Mucosa of rectum (tissue), 2 donors: Measurements from ENCODE around the gene CXCL11.
A peak's percentile ranks its signal among the peaks of the same experiment; 100 is the strongest.

Source experiments
- H3K27ac ChIP-seq, 2 donors: one replicate each; pipeline ENCODE4 v1.7.0; 2013; ENCODE audit warnings: inconsistent platforms in 2 of 2, low read depth in 2 of 2, low read length in 2 of 2
- H3K27me3 ChIP-seq, 2 donors: one replicate each; pipeline ENCODE4 v1.7.0; 2013; ENCODE audit warnings: low read length in 2 of 2; ENCODE audit not compliant: control insufficient read depth in 2 of 2, insufficient read depth in 2 of 2
- H3K36me3 ChIP-seq, 2 donors: one replicate each; pipeline ENCODE4 v1.7.0; 2013; ENCODE audit warnings: low read length in 2 of 2; ENCODE audit not compliant: control insufficient read depth in 2 of 2, insufficient read depth in 2 of 2
- H3K4me1 ChIP-seq, 2 donors: one replicate each; pipeline ENCODE4 v1.7.0; 2013; ENCODE audit warnings: low read length in 2 of 2, mild to moderate bottlenecking in 1 of 2; ENCODE audit not compliant: control insufficient read depth in 2 of 2, insufficient read depth in 2 of 2
- H3K4me3 ChIP-seq, 2 donors: one replicate each; pipeline ENCODE4 v1.7.0; 2013; ENCODE audit warnings: low read length in 2 of 2
- H3K9ac ChIP-seq, 2 donors: one replicate each; pipeline ENCODE4 v1.7.0; 2013; ENCODE audit warnings: low read length in 2 of 2, low read depth in 1 of 2, mild to moderate bottlenecking in 1 of 2
- H3K9me3 ChIP-seq, 2 donors: one replicate each; pipeline ENCODE4 v1.7.0; 2013; ENCODE audit warnings: low read length in 2 of 2; ENCODE audit not compliant: control insufficient read depth in 2 of 2
- donor health status: healthy.
- donor health status: Normal muscosa, but diverticular disease.

Gene CXCL11

GRCh38 chr4:76022031-76022430 is 13.8 kb downstream of the CXCL11 start:
- Histone ChIP-seq H3K4me1 (no peaks in the 10 kb centered on the region), H3K4me3 (no peak overlapping the region), H3K36me3 (no peaks in the 10 kb centered on the region), H3K9me3 (no peaks in the 10 kb centered on the region), H3K27ac (no peak overlapping the region), H3K27me3 (no peaks in the 10 kb centered on the region), H3K9ac (no peak overlapping the region)

- Histone ChIP-seq H3K36me3 (no peaks in the 10 kb centered on the region), H3K9me3 (no peaks in the 10 kb centered on the region), H3K4me3 (no peak overlapping the region), H3K4me1 (peaks cover 0 to 6% of the 10 kb centered on the region in 2 donors), H3K9ac (no peak overlapping the region), H3K27me3 (no peaks in the 10 kb centered on the region), H3K27ac (no peak overlapping the region)
These were observed 18.7 kb downstream of the CXCL11 start for GRCh38 chr4:76017056-76017686.

- Histone ChIP-seq H3K27ac (no peak overlapping the region), H3K9ac (no peak overlapping the region), H3K4me3 (no peak overlapping the region), H3K27me3 (no peaks in the 10 kb centered on the region), H3K9me3 (no peaks in the 10 kb centered on the region), H3K4me1 (peaks cover 0 to 6% of the 10 kb centered on the region in 2 donors), H3K36me3 (no peaks in the 10 kb centered on the region)
These were observed 19.5 kb downstream of the CXCL11 start for GRCh38 chr4:76016393-76016792.

- Histone ChIP-seq H3K9ac (no peak overlapping the region), H3K4me3 (no peak overlapping the region), H3K9me3 (no peaks in the 10 kb centered on the region), H3K4me1 (peaks cover 0 to 6% of the 10 kb centered on the region in 2 donors), H3K27ac (no peak overlapping the region), H3K27me3 (no peaks in the 10 kb centered on the region), H3K36me3 (no peaks in the 10 kb centered on the region)
These were observed 22.3 kb downstream of the CXCL11 start for GRCh38 chr4:76013540-76013939.

- no peak overlapping the region for H3K4me3 ChIP-seq
- peak overlapping the region; percentile 67 to 73 for H3K27ac ChIP-seq
- no peak overlapping the region for H3K9ac ChIP-seq
- H3K9me3 ChIP-seq, result no peaks in the 10 kb centered on the region
- peaks cover 0 to 6% of the 10 kb centered on the region in 2 donors for H3K4me1 ChIP-seq
- no peaks in the 10 kb centered on the region for H3K27me3 ChIP-seq
- no peaks in the 10 kb centered on the region for H3K36me3 ChIP-seq
These were observed 23.5 kb downstream of the CXCL11 start for GRCh38 chr4:76012388-76012801.

GRCh38 chr4:76011700-76012387 is 24.0 kb downstream of the CXCL11 start:
- H3K9me3 ChIP-seq, result no peaks in the 10 kb centered on the region
- H3K4me3 ChIP-seq, result peak overlapping the region in 1 of 2 donors; percentile 10
- no peaks in the 10 kb centered on the region for H3K27me3 ChIP-seq
- peaks cover 0 to 6% of the 10 kb centered on the region in 2 donors for H3K4me1 ChIP-seq
- no peaks in the 10 kb centered on the region for H3K36me3 ChIP-seq
- H3K27ac ChIP-seq, result peak overlapping the region; percentile 67 to 73
- no peak overlapping the region for H3K9ac ChIP-seq

GRCh38 chr4:76011018-76011670 is 24.7 kb downstream of the CXCL11 start:
- Histone ChIP-seq H3K9ac (no peak overlapping the region), H3K9me3 (no peaks in the 10 kb centered on the region), H3K36me3 (no peaks in the 10 kb centered on the region), H3K4me1 (peaks cover 0 to 6% of the 10 kb centered on the region in 2 donors), H3K27ac (peak overlapping the region; percentile 67 to 73), H3K4me3 (no peak overlapping the region), H3K27me3 (no peaks in the 10 kb centered on the region)

GRCh38 chr4:76010576-76010975 is 25.3 kb downstream of the CXCL11 start:
- no peak overlapping the region for H3K4me3 ChIP-seq
- no peak overlapping the region for H3K9ac ChIP-seq
- H3K27ac ChIP-seq, result no peak overlapping the region
- H3K4me1 ChIP-seq, result peaks cover 0 to 6% of the 10 kb centered on the region in 2 donors
- no peaks in the 10 kb centered on the region for H3K36me3 ChIP-seq
- H3K9me3 ChIP-seq, result no peaks in the 10 kb centered on the region
- no peaks in the 10 kb centered on the region for H3K27me3 ChIP-seq

- Histone ChIP-seq H3K4me1 (peaks cover 0 to 6% of the 10 kb centered on the region in 2 donors), H3K9ac (no peak overlapping the region), H3K36me3 (no peaks in the 10 kb centered on the region), H3K4me3 (no peak overlapping the region), H3K27ac (no peak overlapping the region), H3K9me3 (no peaks in the 10 kb centered on the region), H3K27me3 (no peaks in the 10 kb centered on the region)
These were observed 26.6 kb downstream of the CXCL11 start for GRCh38 chr4:76009311-76009710.
